GM12872 (cell line): ENCODE data around the gene UGT1A5.

ENCODE experiments used
- CTCF ChIP-seq: IDR thresholded peaks from 3 replicates; pipeline ENCODE4 v1.5.1; 2011; ENCODE audit warnings: low read depth, mild to moderate bottlenecking, low read length, moderate library complexity; ENCODE audit not compliant: insufficient read depth

Gene UGT1A5

GRCh38 chr2:233698740-233699139 lies 14.0 kb upstream of the UGT1A5 start:
- TF ChIP-seq CTCF, result no peak

DNA sequence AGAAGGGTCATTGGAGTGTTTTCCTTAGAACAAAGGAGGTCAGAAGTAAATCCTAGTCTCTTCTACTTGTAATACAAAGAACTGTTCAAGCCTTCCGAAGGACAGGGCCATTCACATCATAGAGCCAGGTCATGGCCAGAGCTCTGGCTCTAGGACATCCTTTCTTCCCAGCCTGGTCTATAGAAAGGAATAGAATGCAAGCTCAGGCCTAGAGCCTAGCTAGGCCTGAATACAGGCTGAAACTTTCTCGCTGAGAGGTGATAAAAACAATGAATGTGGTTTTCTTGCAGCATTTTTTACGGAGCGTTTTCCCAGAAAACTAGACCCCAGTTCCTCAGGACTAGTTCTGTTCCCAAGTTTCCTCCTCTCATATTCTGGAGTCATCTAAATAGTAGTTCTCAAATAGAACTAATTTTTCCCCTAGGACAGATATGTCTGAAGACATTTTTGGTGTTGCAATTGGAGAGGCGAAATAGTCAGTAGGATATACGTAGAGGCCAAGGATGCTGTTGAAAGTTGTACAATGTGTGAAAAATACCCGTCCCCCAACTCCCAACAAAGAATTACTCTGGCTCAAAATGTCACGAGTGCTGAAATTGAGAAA lies 13.2 kb upstream of the UGT1A5 start:
- no peak for TF ChIP-seq CTCF

GRCh38 chr2:233700028-233700635 lies 12.6 kb upstream of the UGT1A5 start:
- TF ChIP-seq CTCF, result no peak

- TF ChIP-seq CTCF, result no peak
These were observed 10.5 kb upstream of the UGT1A5 start for GRCh38 chr2:233702238-233702637.

DNA sequence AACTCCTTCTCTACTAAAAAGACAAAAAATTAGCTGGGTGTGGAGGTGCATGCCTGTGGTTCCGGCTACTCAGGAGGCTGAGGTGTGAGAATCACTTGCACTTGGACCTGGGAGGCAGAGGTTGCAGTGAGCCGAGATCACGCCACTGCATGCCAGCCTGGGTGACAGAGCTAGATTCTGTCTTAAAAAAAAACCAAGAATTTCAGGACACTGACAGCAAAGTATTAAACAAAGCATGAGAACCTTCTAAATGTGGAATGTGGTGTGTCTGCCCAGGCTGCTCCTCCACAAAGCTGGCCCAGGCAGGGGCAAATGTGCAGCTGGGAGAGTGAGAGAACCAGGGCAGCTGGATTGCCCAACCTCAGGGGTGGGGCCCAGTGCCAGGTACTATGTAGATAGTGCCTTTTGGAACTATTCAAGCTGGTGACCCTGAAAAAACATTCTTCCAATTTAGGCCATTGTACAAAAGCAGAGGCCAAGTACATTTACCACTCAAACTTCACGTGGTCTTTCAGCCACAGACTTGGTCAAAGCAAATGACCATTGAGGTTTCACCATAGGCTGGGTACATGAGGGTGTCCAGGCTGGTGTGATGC lies 6.7 kb upstream of the UGT1A5 start:
- no peak for TF ChIP-seq CTCF

DNA sequence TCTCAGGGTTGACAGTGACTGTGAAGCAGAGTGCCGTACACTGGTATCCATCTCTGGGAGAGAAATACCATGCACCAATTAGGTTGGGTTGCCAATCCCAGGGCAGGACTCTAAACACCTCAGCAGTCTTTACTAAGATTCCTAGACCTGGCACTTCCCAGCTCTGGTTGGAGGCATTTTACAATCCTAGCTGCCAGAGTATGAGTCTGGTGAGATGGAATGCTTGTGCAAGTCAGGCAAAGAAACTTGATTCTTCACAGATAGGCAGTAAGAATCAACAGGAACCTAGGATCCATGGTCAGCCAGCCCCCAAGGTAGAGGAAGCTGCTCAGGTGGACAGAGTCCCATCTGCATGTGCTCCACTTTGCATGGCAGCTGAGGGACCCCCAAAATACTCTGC lies 6.0 kb upstream of the UGT1A5 start:
- TF ChIP-seq CTCF, result no peak

GRCh38 chr2:233707940-233708644 lies 4.6 kb upstream of the UGT1A5 start:
- no peak for TF ChIP-seq CTCF
